ENCODE results near the gene PEX3.

PEX3 gene

DNA sequence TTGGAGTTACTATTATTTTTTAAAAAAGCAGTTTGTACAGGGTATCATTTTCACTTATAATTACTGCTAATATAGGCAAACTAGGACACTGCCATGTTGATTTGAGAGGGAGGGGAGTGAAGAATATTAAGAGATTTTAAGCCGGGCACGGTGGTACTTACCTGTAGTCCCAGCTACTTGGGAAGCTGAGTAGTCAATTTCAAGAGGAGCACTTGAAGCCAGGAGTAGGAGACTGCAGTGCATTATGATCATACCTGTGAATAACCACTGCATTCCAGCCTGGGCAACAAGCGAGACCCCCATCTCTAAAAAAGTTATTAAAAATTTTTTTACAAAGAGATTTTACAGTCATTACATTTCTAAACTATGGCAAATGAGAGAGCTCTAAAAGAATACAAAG is 35.8 kb upstream of the PEX3 start:
- H3K4me2 ChIP-seq (ENCODE audit: low read depth, low read length), result no peak overlapping the region
- H3F3A ChIP-seq (ENCODE audit: insufficient read depth, low read length), result no peaks in the 10 kb centered on the region
- H3K27ac ChIP-seq (ENCODE audit: low read length), result no peak overlapping the region
- no peak overlapping the region for H2AFZ ChIP-seq (ENCODE audit: low read length)
- no peaks in the 10 kb centered on the region for H3K4me1 ChIP-seq (ENCODE audit: low read length)
- no peaks in the 10 kb centered on the region for H3K79me2 ChIP-seq (ENCODE audit: low read length)
- DNase-seq, result no peak
- H3K9me2 ChIP-seq (replicated peaks; ENCODE audit: insufficient read depth, low read length), result no peaks in the 10 kb centered on the region
- H3K4me3 ChIP-seq (ENCODE audit: low read length), result no peak overlapping the region
- no peaks in the 10 kb centered on the region for H3K9me3 ChIP-seq (replicated peaks; ENCODE audit: insufficient read depth, low read length)
- H3K9ac ChIP-seq (ENCODE audit: low read length), result no peak overlapping the region
- no peaks in the 10 kb centered on the region for H3K27me3 ChIP-seq (replicated peaks; ENCODE audit: insufficient read depth, low read length)
- no peaks in the 10 kb centered on the region for H4K20me1 ChIP-seq (ENCODE audit: insufficient read depth, low read length)
- no peaks in the 10 kb centered on the region for H3K36me3 ChIP-seq (replicated peaks; ENCODE audit: insufficient read depth, low read length)
- TF ChIP-seq, protein P1, sequence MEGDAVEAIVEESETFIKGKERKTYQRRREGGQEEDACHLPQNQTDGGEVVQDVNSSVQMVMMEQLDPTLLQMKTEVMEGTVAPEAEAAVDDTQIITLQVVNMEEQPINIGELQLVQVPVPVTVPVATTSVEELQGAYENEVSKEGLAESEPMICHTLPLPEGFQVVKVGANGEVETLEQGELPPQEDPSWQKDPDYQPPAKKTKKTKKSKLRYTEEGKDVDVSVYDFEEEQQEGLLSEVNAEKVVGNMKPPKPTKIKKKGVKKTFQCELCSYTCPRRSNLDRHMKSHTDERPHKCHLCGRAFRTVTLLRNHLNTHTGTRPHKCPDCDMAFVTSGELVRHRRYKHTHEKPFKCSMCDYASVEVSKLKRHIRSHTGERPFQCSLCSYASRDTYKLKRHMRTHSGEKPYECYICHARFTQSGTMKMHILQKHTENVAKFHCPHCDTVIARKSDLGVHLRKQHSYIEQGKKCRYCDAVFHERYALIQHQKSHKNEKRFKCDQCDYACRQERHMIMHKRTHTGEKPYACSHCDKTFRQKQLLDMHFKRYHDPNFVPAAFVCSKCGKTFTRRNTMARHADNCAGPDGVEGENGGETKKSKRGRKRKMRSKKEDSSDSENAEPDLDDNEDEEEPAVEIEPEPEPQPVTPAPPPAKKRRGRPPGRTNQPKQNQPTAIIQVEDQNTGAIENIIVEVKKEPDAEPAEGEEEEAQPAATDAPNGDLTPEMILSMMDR (IDR thresholded peaks at IDR 0.05; ENCODE audit: low read length), result no peak

DNA sequence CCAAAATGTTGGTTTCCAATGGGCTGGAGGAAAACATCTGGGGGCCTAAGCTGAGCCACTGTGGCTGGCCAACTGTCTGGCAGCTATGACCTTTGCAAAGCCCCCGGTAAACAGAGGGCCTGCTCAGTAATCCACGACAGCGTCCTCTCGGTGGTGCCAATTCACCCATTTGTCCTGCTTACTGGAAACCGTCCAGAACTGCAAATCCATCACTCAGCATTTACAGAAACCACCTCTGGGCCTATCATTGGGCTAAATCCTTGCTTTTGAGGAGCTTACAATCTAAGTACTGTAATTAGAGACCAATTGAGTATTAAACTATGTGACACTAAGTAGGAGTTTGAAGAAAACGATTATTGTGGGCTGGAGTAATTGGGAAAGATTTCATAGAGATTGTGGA is 31.1 kb upstream of the PEX3 start:
- Histone ChIP-seq H2AFZ (ENCODE audit: low read length) (no peak overlapping the region), H3K27ac (ENCODE audit: low read length) (no peak overlapping the region), H3K4me3 (ENCODE audit: low read length) (no peak overlapping the region), H3K36me3 (replicated peaks; ENCODE audit: insufficient read depth, low read length) (no peaks in the 10 kb centered on the region), H3K4me2 (ENCODE audit: low read depth, low read length) (no peak overlapping the region), H3F3A (ENCODE audit: insufficient read depth, low read length) (no peaks in the 10 kb centered on the region), H3K27me3 (replicated peaks; ENCODE audit: insufficient read depth, low read length) (no peaks in the 10 kb centered on the region), H3K9ac (ENCODE audit: low read length) (no peak overlapping the region), H3K79me2 (ENCODE audit: low read length) (no peaks in the 10 kb centered on the region), H4K20me1 (ENCODE audit: insufficient read depth, low read length) (no peaks in the 10 kb centered on the region), H3K9me3 (replicated peaks; ENCODE audit: insufficient read depth, low read length) (no peaks in the 10 kb centered on the region), H3K4me1 (ENCODE audit: low read length) (no peaks in the 10 kb centered on the region), H3K9me2 (replicated peaks; ENCODE audit: insufficient read depth, low read length) (no peaks in the 10 kb centered on the region)
- TF ChIP-seq, protein P1 (IDR thresholded peaks at IDR 0.05; ENCODE audit: low read length), result no peak
- TF ChIP-seq EZH2phosphoT487 (IDR thresholded peaks at IDR 0.05; ENCODE audit: low read length) (no peak), EZH2 (optimal IDR thresholded peaks at IDR 0.05; ENCODE audit: low read depth, low read length) (no peak)
- DNase-seq, result no peak

DNA sequence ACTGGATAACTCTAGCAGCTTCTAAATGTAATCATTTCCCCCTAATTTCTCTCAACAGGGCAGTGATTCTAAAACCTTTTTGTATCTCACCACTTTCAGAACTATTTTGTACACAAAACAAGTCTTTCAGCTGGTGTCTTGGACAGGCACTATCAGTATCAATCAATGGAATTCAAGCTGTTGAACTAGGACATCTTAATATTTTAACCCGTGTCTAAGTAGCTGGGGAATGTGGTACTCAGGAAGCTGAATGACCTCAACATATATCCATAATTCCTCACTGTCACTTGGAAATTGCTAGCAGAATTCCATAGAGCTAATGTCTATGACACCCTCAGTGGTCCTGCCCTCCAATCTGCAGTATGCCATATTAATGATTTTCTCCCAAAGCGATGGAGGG is 24.6 kb upstream of the PEX3 start:
- Histone ChIP-seq H3F3A (ENCODE audit: insufficient read depth, low read length) (no peaks in the 10 kb centered on the region), H3K36me3 (replicated peaks; ENCODE audit: insufficient read depth, low read length) (no peaks in the 10 kb centered on the region), H3K4me2 (ENCODE audit: low read depth, low read length) (no peak overlapping the region), H3K4me3 (ENCODE audit: low read length) (no peak overlapping the region), H3K9me2 (replicated peaks; ENCODE audit: insufficient read depth, low read length) (no peaks in the 10 kb centered on the region), H3K27me3 (replicated peaks; ENCODE audit: insufficient read depth, low read length) (no peaks in the 10 kb centered on the region), H3K4me1 (ENCODE audit: low read length) (no peaks in the 10 kb centered on the region), H3K79me2 (ENCODE audit: low read length) (no peaks in the 10 kb centered on the region), H3K9ac (ENCODE audit: low read length) (no peak overlapping the region), H2AFZ (ENCODE audit: low read length) (no peak overlapping the region), H3K27ac (ENCODE audit: low read length) (no peak overlapping the region), H3K9me3 (replicated peaks; ENCODE audit: insufficient read depth, low read length) (no peaks in the 10 kb centered on the region), H4K20me1 (ENCODE audit: insufficient read depth, low read length) (no peaks in the 10 kb centered on the region)
- DNase-seq, result no peak
- TF ChIP-seq EZH2phosphoT487 (IDR thresholded peaks at IDR 0.05; ENCODE audit: low read length), result no peak
- TF ChIP-seq EZH2 (optimal IDR thresholded peaks at IDR 0.05; ENCODE audit: low read depth, low read length), result no peak
- TF ChIP-seq, protein P1 (IDR thresholded peaks at IDR 0.05; ENCODE audit: low read length), result no peak

All from MM.1S (cell line).